NCI-H1694 treated with DMSO at 0.1 percent for 48 hours (cell line): Measurements from ENCODE around the gene ACOX3.
A peak's percentile ranks its signal among the peaks of the same experiment; 100 is the strongest.

Source experiments
- DNase-seq: peaks from one replicate; lab custom pipeline; 2025; lab: John Stamatoyannopoulos, UW

ACOX3 gene

DNA sequence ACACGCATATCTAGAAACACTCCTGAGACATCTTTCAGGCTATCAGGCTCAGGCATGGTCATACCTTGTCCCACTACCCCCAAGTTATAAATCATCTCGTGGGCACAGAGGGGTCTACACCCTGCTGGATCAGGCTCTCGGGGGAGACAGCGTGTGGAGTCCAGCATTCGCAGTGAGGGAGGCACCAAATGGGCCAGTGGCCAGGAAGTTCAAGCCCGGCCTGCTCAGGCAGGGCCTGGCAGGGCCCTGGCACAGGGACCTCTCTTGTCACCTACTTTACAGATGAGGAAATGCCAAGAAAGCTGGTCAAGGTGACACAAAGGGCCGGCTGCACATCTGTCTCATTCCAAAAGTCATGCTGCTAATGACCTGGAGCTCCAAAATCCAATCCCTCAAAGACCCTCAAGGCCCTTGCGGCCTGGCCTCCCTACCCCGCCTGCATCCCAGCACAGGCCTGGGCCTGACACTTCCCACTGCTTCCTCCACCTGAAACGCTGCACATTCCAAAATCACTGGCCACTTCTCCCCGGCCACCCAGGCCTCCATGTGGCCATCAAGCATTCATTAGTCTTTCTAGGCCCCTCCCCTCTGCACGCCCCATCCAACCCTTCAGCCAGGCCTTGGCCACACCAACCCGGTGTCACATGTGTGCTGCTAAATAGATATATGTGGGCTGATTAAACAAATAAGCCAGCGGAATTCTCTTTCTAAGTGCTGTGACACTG lies 35.6 kb downstream of the ACOX3 start:
- no peak for DNase-seq

DNA sequence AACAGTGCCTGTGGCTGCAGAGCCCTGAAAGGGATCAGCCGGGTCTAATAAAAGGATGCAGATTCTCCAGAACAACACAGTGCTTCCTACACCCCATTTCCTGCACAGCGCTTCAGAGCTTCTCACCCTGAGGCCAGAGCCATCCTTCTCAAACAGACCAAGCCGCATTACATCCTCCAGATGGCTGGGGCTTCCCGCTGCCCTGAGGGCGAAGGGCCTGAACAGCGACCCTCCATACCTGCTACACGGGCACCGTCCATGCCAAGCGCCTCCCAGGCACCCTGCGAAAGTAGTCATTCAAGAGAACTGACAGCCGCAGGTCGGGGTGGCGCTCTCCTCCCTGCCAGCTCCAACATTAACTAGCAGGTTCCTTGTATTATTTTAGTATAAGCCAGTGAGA lies 36.5 kb downstream of the ACOX3 start:
- DNase-seq: no peak

DNA sequence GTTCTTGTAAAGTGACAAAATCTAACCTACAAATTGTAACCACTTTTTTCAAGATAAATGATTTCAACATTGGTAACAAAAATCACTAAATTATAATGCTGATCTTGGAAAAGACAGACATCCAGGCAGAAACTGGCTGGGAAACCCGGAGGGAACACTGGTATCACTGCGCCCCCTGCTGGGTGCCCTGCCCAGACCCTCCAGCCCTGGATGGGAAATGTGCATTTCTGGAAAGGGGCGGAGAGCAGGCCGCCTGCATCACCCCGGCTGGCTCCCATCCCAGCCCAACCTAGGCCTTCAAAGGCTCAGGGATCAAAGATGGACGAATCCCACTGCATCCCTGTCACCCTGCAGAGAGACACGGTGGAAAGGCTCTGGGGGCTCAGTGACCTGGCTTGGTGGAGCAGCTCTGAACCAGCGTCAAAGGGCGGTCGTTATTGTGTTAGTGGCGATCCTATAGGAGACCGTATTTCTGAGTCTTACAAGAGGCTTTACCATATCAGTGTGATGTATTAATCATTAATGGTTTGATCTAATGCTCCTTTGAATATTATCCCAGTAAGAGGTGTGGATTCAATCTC lies 37.3 kb downstream of the ACOX3 start:
- peak; percentile 71 for DNase-seq

DNA sequence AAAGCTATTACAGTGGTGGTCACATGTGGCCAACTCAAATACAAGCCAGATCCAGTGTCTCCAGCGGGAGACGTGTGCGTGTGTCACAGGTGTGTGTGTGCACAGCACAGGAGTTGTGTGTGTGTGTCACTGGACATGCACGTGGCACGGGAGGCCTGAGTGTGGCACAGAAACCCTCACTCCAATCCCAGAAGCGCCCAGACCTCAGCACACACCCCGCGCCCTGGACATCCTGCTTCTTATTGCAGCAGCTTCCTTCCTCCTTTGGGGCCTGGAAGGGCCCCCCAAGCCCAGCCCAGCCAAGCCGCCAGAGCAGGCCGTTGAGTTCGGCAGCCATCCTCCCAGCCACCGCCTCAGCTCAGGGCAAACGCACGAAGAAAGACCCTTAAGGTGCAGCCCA lies 37.9 kb downstream of the ACOX3 start:
- no peak for DNase-seq

DNA sequence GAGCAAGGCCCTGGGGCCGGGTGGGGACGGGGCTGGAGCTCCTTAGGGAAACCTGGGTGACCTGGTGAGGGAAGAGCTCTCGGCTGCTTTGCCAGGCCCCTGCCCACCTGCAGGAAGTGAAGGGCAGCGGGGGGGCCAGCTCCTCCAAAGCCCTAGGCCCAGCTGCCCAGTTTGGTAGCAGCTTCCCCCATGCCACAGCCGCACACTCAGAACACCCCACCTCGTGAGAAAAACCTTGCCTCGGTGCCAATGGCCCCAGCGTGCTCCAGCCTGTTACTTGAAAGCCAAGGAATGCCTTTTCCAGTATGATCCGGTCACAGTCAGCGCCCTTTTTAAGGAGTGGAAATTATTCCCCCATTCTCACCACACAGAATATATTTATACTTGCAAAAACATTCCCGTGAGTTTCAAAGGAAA lies 38.3 kb downstream of the ACOX3 start:
- no peak for DNase-seq

DNA sequence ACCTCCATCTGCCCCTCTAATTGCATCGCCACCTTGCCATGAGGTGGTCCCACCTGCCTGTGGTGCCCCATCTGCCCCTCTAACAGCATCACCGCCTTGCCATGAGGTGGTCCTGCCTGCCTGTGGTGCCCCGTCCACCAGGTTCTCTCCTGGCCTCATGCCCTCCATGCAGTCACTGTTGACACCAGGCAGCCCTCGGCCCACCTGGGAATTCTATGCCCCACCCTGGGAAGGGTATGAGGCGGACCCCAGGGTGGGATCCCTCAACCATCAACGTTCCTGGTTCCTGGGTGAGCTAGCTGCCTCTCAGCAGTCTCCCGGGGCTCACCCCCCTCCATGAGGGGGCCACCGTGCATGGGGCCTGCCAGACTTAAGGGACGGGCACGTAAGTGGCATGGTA lies 38.9 kb downstream of the ACOX3 start:
- no peak for DNase-seq

DNA sequence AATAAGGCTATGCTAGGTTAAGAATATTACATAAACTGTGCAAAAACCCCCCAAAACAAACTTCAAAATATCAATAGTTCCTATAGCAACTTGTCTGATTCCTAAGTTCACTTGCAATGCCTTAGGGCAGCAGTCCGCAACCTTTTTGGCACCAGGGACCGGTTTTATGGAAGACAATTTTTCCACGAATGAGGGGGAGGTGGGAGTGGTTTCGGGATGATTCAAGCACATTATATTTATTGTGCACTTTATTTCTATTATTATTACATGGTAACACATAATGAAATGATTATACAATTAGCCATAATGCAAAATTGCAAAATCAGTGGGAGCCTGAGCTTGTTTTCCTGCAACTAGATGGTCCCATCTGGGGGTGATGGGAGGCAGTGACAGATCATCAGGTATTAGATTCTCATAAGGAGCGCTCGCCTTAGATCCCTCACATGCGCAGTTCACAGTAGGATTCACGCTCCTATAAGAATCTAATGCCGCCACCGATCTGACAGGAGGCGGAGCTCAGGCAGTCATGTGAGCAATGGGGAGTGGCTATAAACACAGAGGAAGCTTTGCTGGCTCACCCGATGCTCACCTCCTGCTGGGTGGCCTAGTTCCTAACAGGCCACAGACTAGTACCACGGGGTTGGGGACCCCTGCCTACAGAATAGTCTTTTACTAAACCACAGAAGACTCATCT lies 39.7 kb downstream of the ACOX3 start:
- no peak for DNase-seq

DNA sequence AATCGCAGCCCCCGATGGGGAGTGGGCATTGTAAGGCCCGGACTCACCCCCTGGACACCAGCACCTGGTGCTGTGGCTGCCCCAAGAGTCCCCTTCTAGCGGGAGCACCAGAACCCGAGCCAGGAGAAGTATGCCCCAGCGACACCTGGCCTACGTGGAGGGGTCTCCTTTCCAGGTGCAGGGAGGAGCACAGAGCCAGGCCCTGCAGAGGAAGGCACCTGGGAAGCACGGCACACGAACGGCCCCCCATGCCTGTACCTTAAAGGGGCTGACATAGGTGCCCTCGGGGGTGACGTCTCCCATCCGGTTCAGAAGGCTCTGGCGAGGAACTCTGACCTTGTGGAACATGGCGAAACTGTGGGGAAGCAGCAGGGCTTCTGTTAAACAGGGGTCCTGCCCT lies 41.2 kb downstream of the ACOX3 start:
- DNase-seq: no peak

DNA sequence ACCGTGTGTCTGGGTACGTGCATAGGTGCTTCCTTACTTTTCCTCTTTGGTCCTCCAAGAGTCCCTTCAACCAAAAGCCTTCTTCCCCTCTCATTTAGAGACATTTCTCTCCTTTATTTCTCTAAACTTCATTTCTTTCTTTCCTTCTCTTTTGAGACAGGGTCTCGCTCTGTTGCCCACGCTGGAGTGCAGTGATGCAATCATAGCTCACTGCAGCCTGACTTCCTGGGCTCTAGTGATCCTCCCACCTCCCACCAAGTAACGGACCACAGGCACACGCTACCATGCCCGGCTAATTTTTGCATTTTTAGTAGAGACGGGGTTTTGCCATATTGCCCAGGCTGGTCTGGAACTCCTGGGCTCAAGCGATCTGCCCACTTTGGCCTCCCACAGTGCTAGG lies 42.2 kb downstream of the ACOX3 start:
- DNase-seq: no peak

DNA sequence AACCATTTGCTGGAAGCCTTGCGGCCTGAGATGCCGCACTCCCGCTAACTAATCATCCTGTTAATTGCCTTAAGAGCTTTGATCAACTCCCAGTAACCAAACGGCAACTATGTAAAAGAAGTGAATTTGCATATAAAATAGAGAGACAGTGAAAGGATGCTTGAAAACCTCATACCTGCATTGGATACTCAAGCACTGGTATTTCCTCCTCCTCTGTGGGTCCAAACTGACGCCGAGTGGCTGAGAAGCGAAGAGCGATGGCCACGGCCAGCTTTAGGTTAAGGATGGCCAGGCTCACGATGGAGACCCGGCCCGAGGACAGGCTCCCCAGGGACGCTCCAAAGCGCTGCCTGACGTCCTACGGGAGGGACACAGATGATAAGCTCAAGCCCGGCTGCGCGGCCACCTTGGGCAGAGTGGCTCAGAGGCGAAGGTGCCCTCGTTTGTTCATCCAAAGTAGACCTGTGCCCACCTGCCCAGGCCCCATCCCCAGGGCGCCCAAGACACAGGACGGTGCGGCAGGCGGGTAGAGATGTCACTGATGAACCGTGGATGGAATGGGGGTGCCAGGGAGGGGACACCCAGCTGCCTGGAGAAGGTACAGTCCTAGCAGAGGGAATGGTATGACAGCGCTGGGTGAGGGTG lies 43.6 kb downstream of the ACOX3 start:
- no peak for DNase-seq

DNA sequence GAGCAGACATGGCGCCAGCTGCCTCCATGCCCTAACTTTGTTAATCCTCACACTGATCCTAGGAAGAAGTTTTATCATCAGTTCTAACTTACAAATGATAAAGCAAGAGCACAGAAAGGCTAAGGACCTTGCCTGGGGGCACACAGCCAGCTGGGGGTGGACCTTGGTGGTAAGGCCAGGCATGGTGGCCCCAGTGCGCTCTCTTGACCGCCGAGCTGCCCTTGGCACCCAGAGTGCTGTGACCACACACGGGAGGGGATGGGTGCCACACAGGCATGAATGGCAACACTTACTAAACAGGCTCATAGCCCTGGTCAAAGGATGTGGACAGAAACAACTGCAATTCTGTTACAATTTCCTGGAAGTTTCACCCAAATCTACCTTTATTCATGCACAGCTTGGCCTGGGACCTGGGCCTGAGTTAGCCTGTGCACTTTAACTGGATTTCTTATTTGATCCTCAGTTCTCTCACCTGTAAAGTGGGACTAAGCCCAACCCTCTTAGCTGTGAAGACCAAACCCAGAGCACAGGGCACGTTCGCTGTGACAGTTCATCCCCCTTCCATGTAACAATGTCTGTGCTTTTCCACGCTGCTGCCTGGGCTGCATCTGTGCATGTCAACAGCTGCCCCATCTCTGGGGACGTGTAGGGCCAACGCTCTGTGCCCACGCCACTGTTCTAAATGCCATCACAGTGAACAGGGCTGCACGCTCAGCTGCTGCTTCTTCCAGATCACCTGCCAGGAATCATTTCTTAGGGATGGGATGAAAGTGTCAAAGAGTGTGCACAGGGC lies 44.8 kb downstream of the ACOX3 start:
- DNase-seq: no peak

DNA sequence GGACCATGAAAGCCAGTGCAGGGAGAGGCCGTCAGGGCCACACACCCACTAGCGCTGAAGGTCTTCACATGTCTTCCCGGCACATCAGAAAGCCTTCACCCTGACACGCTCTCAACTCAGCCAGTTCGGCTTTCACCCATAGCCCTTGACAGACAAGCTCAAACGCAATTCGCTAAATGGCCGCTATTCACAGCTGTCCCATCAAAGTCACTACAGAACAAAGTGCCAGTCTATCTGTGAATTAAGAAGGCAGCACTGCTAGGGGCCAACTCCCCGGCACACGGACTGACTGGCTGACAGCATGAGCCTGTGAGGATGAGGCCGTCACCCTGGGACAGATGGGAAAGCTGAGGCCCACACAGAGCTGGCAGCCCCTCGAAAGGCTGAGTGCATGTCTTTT lies 45.7 kb downstream of the ACOX3 start:
- no peak for DNase-seq

DNA sequence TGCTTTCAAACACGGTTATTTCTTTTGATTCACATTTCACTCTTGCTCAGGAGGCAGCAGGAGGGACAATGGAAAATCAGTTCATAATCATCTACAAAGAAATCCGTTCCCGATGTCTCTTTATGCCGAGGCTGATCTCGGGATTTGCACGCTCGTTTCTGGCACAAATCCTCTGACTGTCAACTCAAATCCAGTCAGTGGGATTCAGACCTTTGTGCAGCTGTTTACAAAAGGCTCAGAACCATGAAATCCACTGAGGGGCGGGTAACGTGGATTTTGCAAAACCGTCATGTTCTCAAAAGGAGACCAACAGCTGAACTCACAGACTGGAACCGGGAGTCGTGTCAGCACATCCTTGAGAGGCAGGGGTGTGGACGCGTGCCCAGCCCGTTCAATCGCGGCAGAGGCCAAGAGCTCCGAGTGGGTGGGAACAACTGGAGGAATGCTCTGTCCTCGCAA lies 46.4 kb downstream of the ACOX3 start:
- DNase-seq: peak; percentile 7

DNA sequence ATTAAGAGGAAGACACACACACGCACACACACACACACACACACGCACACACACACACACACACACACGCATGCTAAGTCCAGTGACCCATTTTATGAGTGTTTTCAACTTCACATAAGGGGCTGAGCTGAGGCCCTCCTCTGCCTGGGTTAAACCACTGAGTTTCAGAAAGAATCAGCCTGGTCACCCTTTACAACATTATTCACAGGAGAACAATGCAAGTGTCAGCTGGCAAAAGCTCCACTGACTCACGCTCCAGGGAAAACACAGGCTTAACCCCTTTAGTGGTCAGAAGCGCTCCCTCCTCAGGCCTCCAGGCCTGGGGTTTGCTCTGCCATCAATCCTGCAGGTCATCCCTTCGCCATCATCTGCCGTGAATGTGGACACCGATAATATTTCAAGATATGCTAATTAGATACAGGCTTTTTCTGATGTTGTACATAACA lies 46.9 kb downstream of the ACOX3 start:
- DNase-seq: no peak

DNA sequence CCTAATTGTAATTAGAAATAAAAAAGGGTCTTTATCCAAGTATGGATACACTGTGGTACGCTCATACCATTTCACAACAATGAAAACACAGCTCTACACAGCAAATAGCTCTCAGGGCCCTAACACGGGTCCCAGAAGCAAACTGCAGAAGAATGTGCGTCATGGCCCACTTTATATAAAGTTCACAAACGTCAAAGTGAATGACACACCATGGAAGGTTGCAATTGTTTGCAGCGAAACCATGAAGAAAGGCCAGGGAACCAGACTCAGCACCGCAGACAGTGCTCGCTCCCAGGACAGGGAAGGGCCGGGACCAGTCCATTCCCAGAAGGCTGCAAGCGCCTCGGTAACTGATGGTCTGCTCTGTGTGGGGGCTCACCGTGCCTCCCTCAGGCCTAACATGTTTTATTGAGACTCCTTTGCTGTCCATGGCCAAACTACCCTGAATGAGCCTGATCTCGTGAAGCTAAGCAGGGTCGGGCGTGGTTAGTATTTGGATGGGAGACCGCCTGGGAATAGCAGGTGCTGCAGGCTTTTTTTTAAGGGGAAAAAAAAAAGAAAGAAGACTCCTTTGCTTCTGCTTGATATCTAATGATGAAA lies 47.8 kb downstream of the ACOX3 start:
- no peak for DNase-seq

DNA sequence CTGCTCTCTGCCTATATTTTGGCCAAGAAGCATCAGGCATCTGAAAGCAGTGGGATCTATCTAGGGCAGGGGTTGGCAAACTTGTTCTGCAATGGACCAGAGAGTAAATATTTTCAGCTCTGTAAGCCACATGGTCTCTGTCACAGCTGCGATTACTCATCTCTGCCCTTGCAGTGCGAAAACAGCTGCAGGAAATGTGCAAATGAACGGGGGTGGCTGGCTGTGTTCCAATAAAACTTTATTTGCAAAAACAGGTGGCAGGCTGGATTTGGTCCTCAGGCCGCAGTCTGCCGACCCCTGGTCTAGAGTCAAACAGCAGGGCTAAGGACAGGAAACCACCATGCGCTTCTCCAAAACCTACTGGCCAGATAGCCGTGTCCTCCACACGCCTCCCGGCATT lies 48.6 kb downstream of the ACOX3 start:
- peak; percentile 32 for DNase-seq

DNA sequence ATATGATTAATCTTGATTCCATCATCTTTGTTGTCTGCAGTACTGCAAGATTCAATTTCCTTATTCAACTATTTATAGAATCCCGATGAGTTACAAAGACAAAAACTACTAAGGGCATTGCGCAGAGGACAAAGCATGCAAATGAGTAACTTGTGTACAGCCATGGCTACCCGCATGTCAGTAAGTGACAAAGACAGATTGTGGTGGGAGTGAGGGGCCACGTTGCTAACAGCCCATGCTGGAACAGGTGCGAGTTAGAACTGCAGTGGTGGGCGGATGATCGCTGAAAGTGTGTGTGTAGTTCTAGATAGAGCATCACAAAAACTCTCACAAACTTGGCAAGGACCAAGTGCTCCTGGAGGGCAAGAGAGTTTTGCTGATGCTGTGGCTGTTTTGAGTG lies 49.5 kb downstream of the ACOX3 start:
- DNase-seq: no peak

DNA sequence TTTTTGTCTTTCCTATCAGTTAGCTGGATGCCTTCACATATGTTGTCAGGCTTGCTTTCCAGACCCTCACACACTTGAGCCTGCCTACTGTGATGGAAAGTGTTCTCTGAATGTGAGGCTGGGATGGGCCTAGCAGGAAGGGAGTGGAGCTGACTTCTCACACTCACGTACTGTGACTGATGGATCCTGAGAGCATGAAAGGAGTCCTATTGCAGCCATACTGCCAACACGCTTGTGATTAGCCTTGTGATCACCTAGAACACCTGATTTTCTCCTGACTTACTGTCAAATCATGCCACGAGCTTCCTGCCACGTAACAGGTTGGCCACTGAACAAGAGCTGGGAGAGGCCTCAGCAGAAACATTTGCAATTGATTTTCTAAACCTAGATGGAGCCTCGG lies 49.9 kb downstream of the ACOX3 start:
- no peak for DNase-seq

DNA sequence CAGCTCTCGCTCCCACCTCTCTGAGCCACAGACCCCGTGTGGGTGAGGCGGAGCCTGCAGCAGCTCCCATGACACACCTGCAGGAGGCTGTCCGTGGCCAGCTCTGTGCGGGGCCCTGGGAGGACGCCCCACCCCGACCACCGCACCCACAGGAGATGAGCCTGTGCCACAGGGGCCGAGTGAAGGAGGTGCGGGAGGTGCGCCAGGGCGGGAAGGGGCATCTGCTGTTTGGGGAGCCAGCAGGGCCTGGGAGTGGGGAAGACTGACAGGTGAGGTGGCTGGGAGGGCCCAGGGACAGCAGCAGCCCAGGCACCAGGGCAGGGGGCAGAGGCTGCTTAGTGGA lies 52.0 kb downstream of the ACOX3 start:
- no peak for DNase-seq

DNA sequence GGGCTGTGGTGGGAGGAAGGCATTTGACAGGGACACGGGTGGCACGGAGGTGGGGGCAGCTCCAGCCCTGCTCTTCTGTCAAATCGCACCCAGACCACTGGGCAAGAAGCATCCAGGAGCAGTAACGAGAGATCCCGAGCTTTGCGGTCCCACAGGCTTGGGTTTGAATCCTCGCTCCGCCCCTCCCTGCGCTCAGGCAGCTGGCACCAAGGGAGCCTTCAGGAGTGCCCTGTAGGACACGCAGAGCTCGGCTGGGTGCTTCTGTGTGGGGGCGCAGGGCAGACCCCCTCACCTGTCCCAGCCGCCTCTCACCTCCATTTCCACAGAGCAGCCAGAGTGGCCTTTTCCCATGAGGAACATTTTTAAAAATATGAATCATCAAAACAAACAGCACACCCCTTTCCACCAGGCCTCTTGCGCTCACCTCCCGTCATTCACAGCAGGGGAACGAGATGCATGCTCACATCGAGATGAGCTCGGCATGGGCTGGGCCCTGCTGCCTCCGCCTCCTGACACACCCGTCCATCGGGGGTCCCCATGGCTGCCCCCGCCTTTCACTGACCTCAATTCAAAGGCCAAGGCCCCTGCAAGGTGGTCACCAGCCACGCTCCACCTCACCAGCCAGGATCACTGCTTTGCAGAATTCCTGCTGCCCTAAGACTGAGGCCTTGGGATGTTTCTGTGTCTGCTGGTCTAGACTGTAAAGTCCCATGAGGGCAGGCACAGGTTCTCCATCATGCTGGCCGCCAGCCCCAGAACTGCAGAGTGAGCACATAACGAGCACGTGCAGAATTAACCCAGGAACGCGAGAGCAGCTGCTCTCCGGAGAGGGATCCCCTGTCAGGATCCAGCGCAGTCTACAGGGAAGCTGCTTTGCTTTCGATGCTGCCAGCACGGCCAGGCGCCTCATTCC lies 52.7 kb downstream of the ACOX3 start:
- DNase-seq: no peak

DNA sequence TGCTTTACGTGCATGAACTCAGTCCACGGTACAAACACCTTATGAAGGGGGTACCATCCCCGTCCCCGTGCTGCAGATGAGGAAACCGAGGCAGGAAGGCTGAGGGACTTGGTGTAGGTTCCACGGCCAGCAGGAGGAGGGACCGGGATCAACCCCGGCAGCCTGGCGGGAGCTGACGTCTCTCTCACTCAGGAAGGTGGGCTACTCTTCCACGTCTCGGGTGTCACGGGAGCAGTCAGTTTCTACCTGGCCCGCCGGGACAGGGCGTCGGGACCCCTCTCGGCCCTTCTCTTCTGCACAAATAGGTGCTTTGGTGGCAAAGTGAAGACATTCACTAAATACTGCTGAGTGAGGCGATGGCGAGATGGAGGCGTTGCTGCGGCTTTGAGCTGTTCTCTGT lies 53.3 kb downstream of the ACOX3 start:
- no peak for DNase-seq
